HG03025 (cell line): ENCODE measurements around the gene KCTD13.
"Not testable (repeated sequence)": the region's sequence is repeated elsewhere in the genome, so short reads cannot be mapped to it uniquely, and the experiment has no call there.

Experiments
- ATAC-seq: cut with Tn5 transposase; IDR thresholded peaks from one replicate; pipeline ENCODE4 v1.9.1; 2021; ENCODE audit warnings: mild to moderate bottlenecking, moderate library complexity; ENCODE audit not compliant: unreplicated experiment, low FRiP score

The KCTD13 gene

GRCh38 chr16:29889372-29889771 lies 36.7 kb downstream of the KCTD13 start:
- ATAC-seq = not testable (repeated sequence)

DNA sequence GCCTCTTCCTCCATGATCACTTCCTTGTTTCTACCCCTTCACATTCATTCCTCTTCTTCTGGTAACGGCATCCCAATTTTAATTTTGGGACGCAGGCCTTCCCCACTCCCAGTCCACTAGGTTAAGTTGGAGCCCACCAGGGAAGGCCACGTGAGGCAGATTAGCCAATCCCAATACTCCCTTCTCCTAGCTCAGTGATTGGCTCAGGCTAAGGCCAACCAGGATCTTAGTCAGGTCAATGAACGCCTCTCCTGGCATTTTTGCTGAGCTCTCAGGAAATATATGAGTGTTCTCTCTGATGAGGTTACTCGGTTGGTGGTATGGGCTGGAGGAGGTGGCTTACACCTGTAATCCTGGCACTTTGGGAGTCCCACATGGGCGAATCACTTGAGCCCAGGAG lies 42.0 kb downstream of the KCTD13 start:
- no peak for ATAC-seq

DNA sequence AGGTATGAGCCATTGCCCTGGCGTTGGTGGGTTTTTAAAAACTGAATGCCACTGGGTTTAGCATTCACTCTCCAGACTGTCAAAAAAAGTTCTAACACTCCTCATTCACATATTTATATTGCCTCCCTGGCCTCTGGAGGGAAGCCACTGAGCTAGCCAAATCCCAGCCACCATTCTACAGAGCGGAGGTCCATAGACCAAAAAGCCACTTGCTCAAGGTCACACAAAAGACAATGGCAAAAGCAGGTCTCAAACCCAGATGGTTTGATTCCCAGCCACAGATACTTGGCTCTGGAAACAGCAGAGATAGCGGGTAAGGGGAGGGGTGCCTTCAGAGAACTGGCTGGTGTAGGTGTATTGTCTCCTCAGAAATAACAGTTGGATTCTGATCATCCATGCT lies 45.0 kb downstream of the KCTD13 start:
- ATAC-seq = no peak

- no peak for ATAC-seq
Measured at GRCh38 chr16:29878172-29878571, 47.9 kb downstream of the KCTD13 start.

DNA sequence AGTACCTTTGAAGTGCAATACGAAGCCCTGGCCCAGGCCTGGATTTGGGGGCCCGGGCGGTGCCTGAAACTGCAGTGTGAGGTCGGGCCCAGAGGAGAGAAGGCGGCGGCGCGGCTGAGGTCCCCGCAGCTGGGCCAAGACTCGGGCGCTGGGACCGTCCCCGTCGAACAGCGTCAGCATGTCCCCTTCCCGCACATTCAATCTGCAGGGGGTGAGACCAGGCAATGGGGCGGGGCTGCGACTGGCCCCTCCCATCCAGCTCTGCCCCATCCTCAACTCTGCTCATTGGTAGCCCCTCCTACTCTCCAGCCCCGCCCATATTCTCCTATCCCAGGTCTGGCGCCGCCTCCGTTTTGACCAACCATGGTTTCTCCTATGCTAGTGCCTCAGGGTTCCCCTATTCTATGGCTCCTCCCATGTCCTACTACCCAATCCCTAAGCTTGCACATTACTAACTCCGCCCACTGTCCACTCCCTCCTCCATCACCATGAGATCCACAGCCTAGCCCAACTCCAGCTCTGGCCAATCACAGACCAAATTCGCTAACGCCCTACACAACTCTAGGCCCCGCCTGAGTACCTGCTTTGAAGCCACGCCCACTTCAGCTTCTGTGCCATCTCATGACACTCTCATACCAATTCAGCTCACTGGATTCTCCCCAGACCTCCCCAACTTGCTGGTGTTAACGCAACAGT lies 48.6 kb downstream of the KCTD13 start:
- ATAC-seq = no peak

DNA sequence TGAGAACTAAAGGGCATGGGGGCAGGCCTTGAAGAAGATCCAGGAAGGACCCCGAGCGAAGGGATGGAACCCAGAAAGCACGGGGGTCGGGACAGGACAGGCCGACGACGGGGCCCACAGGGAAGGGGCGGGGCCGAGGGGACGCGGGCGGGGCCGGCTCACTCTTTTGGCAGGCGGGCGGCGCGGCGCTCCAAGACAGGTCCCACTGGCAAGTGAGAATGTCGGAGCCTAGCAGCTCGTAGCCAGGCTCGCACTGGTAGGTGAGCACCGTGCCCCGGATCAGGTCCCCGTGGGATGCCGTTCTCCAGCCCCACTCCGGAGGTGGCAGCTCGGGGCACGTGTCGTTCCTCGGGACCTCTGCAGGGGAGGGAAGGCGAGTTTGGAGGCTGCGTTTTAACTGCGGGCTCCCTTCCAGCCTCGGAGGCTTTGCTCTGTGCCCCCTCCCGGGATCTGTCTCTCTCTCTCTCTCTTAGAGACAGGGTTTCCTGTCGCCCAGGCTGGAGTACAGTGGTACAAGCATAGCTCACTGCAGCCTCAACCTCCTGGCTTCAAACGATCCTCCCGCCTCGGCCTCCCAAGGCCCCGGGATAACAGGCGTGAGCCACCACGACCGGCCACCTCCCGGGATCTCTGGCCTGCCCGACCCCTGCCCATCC lies 49.3 kb downstream of the KCTD13 start:
- no peak for ATAC-seq

DNA sequence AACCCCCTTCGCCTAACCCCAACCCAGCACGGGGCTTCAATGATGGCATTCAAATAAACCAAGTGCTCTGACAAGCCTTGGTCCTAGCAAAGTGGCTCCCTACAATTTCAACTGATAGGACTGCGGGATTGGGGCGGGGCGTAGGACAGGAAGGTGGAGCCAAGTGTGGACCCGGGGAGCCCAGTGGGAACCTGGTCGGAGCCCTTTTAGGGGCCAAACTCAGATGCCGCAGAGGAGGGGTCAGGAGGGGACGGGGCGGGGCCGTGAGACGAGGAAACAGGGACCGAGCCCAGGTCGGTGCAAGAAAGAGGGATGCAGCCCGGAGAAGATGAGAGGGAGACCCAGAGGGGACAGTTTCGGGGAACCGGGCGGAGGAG lies 49.8 kb downstream of the KCTD13 start:
- ATAC-seq = no peak

- ATAC-seq = no peak
Measured at GRCh38 chr16:29875206-29875605, 50.8 kb downstream of the KCTD13 start.

- ATAC-seq = no peak
Measured at GRCh38 chr16:29873319-29873718, 52.7 kb downstream of the KCTD13 start.

GRCh38 chr16:29871822-29872546 lies 54.0 kb downstream of the KCTD13 start:
- no peak for ATAC-seq

- ATAC-seq = not testable (repeated sequence)
Measured at GRCh38 chr16:29869067-29869466, 57.0 kb downstream of the KCTD13 start.

DNA sequence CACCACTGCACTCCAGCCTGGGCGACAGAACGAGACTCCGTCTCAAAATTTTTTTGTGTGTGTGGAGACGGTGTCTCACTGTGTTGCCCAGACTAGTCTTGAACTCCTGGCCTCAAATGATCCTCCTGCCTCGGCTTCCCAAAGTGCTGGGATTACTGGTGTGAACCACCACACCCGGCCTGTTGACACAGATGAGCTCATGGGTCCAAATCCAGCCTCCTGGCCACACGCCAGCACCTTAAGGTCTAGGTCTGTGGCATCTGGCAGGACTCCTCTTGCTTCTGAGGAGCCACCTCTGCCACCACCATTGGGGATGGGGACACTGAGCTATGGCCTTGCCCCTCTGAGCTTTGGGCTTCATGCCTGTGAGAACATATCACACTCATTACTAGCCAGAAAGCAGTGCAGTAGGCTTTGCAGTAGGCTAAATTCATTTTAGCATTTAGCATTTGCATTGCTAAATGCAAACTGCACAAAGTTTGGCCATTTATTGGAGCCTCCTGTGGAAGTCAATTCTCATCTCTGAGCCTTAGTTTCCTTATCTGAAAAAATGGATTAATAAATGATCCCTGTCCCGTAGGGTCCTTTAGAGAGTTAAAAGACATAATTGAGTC lies 57.5 kb downstream of the KCTD13 start:
- ATAC-seq = no peak

DNA sequence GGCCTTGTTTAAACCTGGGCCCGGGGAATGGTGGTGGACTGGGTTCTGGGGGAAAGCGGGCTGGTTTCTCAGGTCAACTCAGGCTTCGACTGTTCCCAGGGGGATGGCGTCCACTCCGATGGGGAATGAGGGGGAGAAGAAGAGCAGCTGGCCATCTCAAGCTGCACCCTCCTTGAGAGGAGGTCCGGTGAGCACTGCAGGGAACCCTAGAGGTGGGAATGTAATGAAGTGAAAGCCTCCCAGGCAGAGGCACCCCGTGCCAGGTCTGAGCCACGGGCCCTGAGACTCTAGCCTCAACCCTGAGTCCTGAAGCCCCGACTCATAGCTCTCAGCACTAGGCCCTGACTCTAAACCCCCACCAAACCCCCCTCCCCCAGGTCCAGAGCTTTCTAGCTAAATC lies 61.8 kb downstream of the KCTD13 start:
- ATAC-seq = no peak

DNA sequence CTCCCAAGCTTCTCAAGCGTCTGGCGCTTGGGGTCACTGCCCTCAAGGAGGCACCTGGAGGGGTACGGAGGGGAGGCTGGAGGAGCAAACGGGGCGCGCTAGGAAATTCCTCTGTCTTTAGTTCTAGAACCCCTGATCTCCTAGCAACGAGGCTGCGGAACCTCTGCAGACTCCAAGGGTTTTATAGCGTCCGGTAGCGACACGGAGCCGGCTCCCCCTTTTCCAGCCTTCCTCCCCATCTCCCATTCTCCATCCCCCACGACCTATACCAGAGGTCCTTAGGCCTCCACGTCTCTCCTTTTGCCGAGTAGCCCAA lies 62.4 kb downstream of the KCTD13 start:
- no peak for ATAC-seq

DNA sequence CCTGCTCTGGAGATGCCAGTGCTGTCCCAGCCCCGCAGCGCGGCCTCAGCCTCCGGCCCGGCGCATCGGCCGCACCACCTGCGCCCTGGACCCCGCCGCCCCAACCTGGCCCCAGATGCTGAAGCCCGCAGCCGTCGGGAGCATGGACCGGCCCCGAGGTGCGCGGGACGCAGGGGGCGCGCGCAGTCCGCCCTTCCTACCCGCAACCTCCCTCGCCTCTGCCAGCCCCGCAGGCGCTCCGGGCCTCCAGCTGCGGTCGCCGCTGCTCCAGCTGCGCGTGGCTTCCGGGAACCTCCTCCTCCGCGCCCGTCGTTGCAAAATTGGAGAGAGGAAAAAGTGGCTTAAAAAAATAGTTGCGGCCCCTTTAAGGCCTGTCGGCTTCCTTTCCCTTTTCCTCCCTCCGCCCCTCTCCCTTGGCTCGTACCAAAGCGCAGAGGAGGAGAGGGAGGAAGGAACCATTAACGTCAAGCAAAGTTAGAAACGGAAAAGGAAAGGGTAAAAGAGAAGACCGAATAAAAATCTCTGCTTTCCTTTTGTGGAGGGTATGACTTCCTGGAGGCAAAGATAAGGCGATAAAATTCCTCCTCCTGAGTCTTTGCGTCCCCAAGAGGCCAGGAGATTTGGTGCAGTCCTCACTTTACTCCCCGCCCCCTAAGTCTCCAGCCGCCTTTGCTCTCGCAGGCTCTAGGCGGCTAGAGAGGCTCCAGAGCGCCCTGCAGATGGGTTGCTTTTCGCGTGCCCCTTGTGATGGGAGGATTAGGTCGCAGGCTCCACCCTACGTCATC lies 63.0 kb downstream of the KCTD13 start, which contains the start of gene CDIPT:
Gene CDIPT (minus strand): TSS at position 343 of the 785 bp plus-strand sequence. CDS start 369 bp downstream, outside the sequence.
- ATAC-seq = peak; percentile 71

- ATAC-seq = peak; percentile 2
Measured at GRCh38 chr16:29862383-29862883, 63.6 kb downstream of the KCTD13 start.

DNA sequence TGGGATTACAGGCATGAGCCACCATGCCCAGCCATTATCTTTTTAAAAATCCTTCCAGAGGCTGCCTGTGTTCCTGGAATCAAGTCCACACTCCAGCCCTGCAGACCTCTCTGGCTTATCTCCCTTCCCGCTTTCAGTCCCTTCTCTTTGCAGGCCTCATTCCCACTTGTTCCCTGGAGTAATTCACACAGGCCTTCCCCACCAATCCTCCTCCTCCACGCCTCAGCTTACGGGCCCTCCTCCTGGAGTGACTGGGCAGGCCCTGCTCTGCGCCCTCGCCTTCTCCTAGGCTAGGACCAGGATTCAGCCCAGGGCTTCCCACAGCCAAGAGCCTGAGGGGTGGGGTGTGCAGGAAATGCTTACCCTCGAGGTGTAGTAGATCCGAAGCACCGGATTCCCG lies 65.8 kb downstream of the KCTD13 start:
- ATAC-seq = no peak

DNA sequence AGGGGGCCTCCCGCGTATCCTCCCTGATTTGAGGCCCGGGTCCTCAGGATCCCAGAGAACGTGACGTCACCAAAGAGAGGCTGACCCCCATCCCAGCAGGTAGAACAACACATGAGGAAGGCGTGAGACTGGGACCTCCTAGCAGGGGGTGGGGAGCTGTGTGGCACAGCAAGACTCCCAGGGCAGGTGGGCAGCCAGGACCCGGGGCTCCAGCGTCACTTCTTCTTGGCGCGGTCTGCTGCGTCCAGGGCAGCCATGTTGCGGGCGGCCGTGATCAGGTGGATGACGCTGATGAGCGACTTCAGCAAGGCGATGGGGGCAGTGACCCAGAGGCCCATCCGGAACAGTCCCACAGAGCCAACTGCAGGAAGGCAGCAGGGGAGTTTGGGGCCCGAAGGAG lies 67.1 kb downstream of the KCTD13 start:
- ATAC-seq = no peak

DNA sequence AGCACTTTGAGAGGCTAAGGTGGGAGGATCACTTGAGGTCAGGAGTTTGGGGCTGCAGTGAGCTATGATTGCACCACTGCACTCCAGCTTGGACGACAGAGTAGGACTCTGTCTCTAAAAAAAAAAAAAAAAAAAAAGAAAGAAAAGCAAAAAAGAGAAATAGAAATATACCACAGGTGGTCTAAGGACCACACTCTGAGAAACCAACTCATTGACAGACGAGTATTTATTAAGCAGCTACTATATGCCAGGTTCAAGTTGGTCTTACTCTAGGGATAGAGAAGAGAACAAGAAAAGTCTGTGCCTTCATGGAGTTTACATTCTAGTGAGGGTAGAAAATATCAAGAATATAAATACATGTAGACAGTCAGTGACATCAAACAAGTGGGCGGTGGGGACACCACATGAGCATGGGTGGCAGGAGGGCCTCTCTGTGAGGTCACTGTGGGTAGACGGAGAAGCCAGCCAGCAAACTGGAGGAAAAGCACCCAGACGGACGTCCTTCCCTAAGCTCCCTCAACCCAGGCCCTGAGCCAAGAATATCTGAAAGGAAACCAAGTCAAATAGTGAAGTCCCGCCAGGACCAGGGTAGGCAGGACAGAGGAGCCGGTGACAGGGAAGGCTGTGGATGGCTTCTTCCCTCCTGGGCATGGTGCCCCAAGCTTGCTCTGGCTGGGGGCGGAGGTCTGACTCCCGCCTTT lies 67.7 kb downstream of the KCTD13 start:
- ATAC-seq = no peak
